Skeletal muscle satellite cell (primary cell): ENCODE results near the gene XIRP2.
"Not testable (repeated sequence)": the region's sequence is repeated elsewhere in the genome, so short reads cannot be mapped to it uniquely, and the experiment has no call there.

Experiments used
- H3K27me3 ChIP-seq: 2 replicates; pipeline ENCODE4 v1.7.0; 2013; ENCODE audit warnings: low read length; ENCODE audit not compliant: control insufficient read depth, insufficient read depth
- H3K36me3 ChIP-seq: 2 replicates; pipeline ENCODE4 v1.7.0; 2013; ENCODE audit warnings: mild to moderate bottlenecking, control low read depth, low read length; ENCODE audit not compliant: insufficient read depth
- H3K4me1 ChIP-seq: 2 replicates; pipeline ENCODE4 v1.7.0; 2013; ENCODE audit warnings: low read length; ENCODE audit not compliant: control insufficient read depth, insufficient read depth
- H3K4me2 ChIP-seq: 2 replicates; pipeline ENCODE4 v1.7.0; 2013; ENCODE audit warnings: mild to moderate bottlenecking, low read length
- H3K4me3 ChIP-seq: 2 replicates; pipeline ENCODE4 v1.7.0; 2013; ENCODE audit warnings: low read length
- H3K9ac ChIP-seq: 2 replicates; pipeline ENCODE4 v1.7.0; 2013; ENCODE audit warnings: mild to moderate bottlenecking, low read depth, low read length, moderate library complexity
- H3K9me3 ChIP-seq: replicated peaks from 2 replicates; pipeline ENCODE4 v1.7.0; 2013; ENCODE audit warnings: mild to moderate bottlenecking, control low read depth, low read length

XIRP2 gene

DNA sequence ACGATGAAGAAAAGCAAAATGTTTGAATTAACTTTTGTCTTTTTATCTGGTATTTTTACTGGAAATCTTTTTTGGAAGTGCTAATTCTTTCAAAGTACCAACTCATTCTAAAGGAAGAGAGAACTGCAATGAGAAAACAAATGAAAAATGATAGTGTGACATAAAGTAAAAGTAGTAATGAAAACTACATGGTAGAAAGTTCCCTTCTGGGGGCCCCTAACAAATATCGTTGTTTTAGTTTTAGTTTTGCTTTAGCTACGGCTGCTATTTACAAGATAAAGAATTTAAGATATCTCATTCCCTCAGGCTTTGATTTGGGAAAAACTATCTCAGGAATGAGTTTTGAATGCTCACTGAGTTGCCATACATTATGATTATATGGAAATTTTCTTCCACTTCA is 161.4 kb downstream of the XIRP2 start:
- H3K36me3 ChIP-seq: no peaks in the 10 kb centered on the region
- H3K27me3 ChIP-seq: no peaks in the 10 kb centered on the region
- no peak overlapping the region for H3K9ac ChIP-seq
- no peaks in the 10 kb centered on the region for H3K9me3 ChIP-seq
- peaks cover 2% of the 10 kb centered on the region for H3K4me1 ChIP-seq
- no peak overlapping the region for H3K4me3 ChIP-seq
- H3K4me2 ChIP-seq: peak overlapping the region; percentile 60

DNA sequence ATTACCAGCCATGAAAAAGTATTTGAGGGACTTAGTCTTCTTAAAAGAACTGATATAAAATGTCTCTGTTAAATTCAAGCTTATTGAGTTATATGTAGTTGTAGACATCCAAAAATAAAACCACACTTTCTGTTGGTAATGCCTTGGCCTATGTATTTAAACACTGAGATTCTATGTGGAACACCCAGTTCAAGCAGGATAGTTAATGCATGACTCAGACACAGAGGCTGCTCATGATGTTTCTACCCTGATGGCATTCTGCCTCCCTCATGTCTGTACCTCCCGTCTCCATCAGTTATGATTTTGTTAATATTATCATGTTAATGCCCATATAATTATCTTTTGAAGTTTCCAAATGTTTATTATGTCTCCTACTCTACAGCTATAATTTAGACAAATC is 164.5 kb downstream of the XIRP2 start:
- Histone ChIP-seq H3K9ac (no peak overlapping the region), H3K36me3 (no peaks in the 10 kb centered on the region), H3K4me2 (no peak overlapping the region), H3K27me3 (no peaks in the 10 kb centered on the region), H3K4me1 (peaks cover 2% of the 10 kb centered on the region), H3K4me3 (no peak overlapping the region), H3K9me3 (no peaks in the 10 kb centered on the region)

DNA sequence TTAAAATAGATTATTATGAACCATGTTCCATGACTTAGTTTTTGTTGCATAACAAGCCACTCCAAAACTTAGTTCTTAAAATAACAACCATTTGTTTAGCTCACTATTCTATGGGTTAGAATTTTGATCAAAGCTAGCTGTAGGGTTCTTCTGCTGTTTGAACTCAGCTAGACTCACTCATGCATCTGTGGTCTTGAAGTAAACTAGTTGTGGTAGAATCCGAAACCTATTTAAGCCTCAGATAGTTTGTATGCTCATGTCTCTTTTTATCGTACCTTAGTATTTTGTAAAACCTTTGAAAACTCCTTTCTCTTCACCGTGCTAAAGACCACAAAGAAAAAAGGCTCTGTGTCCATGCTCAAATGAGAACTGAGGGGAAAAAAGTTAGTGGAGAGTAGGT is 166.6 kb downstream of the XIRP2 start:
- no peak overlapping the region for H3K9ac ChIP-seq
- H3K4me3 ChIP-seq: no peak overlapping the region
- H3K36me3 ChIP-seq: no peaks in the 10 kb centered on the region
- no peaks in the 10 kb centered on the region for H3K9me3 ChIP-seq
- H3K4me1 ChIP-seq: peaks cover 2% of the 10 kb centered on the region
- no peak overlapping the region for H3K4me2 ChIP-seq
- no peaks in the 10 kb centered on the region for H3K27me3 ChIP-seq

DNA sequence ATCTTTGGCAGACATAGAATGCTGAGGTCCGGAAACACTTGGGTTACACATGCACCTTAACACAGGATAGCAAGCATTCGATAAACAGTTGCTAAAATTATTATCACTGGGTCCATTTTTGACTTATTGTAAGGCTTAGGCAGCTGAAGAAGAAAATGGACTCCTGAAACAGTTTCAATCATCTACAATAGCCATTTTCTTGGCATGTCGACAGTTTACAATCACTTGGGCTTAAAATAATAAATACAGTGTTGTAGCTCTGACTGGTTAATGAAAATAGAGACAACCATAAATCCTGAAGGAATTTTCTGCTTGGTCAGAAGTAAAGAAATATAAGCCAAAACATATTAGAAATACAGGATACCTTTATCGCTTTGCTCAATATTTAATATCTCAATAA is 169.2 kb downstream of the XIRP2 start:
- H3K9ac ChIP-seq: no peak overlapping the region
- no peaks in the 10 kb centered on the region for H3K27me3 ChIP-seq
- H3K4me3 ChIP-seq: no peak overlapping the region
- no peaks in the 10 kb centered on the region for H3K9me3 ChIP-seq
- no peaks in the 10 kb centered on the region for H3K36me3 ChIP-seq
- peaks cover 2% of the 10 kb centered on the region for H3K4me1 ChIP-seq
- H3K4me2 ChIP-seq: no peak overlapping the region

DNA sequence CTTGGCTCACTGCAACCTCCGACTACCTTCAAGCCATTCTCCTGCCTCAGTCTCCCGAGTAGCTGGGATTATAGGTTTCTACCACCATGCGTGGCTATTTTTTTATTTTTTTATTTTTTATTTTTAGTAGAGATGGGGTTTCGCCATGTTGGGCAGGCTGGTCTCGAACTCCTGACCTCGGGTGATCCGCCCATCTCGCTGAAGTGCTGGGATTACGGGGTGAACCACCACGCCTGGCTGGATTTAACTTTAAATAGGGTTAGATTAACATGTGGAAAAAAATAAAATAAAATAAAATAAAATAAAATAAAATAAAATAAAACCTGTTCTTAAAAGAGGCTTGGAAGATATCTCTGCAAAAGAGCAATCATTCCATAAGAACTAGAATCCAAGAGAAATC is 170.9 kb downstream of the XIRP2 start:
- no peak overlapping the region for H3K9ac ChIP-seq
- H3K4me1 ChIP-seq: no peaks in the 10 kb centered on the region
- H3K9me3 ChIP-seq: no peaks in the 10 kb centered on the region
- no peaks in the 10 kb centered on the region for H3K36me3 ChIP-seq
- no peak overlapping the region for H3K4me2 ChIP-seq
- no peaks in the 10 kb centered on the region for H3K27me3 ChIP-seq
- no peak overlapping the region for H3K4me3 ChIP-seq

DNA sequence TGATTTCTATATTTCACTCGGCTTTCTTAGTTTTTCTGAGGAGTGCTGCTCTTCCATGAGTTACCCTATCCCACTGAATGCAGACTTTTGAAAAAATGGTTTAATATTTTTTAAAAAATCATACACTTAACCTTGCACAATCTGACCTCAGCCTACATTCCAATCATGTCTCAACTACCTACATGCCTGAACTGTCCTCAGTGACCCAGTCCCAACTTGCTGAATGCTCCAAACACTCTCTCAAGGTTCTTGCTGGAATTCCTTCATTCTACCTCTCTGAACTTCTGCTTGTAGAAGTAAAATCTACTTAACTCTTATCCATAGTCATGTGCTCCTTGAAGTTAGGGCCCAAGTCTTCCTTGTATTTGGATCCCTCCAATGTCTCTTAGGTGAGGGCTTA is 181.6 kb downstream of the XIRP2 start:
- H3K4me1 ChIP-seq: peaks cover 2% of the 10 kb centered on the region
- no peaks in the 10 kb centered on the region for H3K36me3 ChIP-seq
- H3K27me3 ChIP-seq: no peaks in the 10 kb centered on the region
- H3K9me3 ChIP-seq: no peaks in the 10 kb centered on the region
- H3K4me3 ChIP-seq: no peak overlapping the region
- no peak overlapping the region for H3K4me2 ChIP-seq
- no peak overlapping the region for H3K9ac ChIP-seq

DNA sequence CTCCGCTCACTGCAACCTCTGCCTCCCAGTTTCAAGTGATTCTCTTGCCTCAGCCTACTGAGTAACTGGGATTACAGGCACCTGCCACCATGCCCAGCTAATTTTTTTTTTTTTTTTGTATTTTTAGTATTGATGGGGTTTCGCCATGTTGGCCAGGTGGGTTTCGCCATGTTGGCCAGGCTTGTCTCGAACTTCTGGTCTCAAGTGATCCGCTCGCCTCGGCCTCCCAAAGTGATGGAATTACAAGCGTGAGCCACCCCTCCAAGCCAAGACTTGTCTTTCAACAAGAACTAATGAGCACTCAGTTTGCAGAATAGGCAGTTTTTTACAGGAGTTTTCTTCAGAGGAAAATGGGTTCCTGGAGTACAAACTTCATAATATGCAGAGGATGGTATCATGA is 187.4 kb downstream of the XIRP2 start:
- H3K9ac ChIP-seq, H3K4me1 ChIP-seq, H3K9me3 ChIP-seq, H3K27me3 ChIP-seq, H3K4me2 ChIP-seq, H3K4me3 ChIP-seq, H3K36me3 ChIP-seq: not testable (repeated sequence)

DNA sequence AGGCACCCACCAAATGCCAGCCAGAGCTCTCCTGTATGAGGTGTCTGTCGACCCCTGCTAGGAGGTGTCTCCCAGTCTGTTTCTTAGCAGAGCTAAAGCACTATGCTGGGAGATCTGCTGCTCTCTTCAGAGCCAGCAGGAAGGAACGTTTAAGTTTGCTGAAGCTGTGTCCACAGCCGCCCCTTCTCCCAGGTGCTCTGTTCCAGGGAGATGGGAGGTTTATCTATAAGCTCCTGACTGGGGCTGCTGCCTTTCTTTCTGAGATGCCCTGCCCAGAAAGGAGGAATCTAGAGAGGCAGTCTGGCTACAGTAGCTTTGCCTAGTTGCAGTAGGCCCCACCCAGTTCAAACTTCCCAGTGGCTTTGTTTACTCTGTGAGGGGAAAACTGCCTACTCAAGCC is 210.7 kb downstream of the XIRP2 start:
- H3K36me3 ChIP-seq, H3K4me3 ChIP-seq, H3K4me2 ChIP-seq, H3K27me3 ChIP-seq, H3K9me3 ChIP-seq, H3K4me1 ChIP-seq, H3K9ac ChIP-seq: not testable (repeated sequence)

DNA sequence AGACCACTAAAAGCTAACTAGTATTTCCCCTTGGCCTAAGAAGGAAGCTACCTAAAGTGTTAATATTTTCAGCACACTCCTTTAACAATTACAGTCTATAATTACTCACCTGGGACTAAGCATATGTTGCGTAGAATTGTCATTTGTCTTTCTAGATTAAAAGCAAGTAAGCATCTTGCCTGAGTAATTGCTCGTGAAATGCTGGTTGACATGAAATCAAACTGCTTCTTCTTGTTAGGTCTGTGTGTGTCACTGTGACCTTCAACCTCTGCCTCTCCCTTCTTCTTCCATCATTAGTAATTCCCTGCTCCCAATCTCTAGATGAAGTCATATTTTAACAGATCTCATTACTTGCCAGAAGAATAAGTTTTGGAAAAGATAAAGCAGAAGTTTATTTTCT is 212.2 kb downstream of the XIRP2 start:
- Histone ChIP-seq H3K4me3 (no peak overlapping the region), H3K4me2 (no peak overlapping the region), H3K27me3 (no peaks in the 10 kb centered on the region), H3K9me3 (no peaks in the 10 kb centered on the region), H3K4me1 (no peaks in the 10 kb centered on the region), H3K36me3 (no peaks in the 10 kb centered on the region), H3K9ac (no peak overlapping the region)

DNA sequence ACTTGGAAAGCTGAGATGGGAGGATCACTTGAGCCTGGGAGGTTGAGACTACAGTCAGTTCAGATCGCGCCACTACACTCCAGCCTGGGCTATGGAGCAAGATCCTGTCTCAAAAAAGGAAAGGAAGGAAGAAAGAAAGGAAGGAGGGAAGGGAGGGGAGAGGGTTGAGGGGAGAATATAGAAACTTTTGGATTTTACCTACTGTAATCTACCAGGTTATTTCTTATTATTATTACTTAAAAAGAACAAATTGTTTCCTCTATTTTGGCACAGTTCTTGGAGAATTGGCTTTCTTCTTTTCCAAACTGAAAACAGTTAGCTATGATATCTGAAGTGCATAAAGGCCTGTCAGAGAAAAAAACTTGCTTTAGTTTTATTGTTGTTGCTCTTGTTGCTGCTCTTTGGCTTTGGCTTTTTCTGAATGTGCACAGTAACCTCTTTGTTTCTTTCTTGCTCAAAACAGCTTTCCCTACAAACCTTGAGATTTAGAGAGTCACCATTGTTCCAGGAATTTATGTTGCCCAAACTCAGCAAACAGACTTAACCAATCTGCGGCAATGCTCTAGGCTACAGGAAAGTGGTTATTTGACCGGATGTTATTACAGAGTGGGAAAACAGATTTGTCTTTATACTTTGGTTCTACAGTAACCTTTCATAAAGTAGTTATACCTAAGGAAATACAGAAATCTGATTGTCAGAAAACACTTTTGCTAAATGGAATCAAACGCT is 214.9 kb downstream of the XIRP2 start:
- no peak overlapping the region for H3K4me3 ChIP-seq

DNA sequence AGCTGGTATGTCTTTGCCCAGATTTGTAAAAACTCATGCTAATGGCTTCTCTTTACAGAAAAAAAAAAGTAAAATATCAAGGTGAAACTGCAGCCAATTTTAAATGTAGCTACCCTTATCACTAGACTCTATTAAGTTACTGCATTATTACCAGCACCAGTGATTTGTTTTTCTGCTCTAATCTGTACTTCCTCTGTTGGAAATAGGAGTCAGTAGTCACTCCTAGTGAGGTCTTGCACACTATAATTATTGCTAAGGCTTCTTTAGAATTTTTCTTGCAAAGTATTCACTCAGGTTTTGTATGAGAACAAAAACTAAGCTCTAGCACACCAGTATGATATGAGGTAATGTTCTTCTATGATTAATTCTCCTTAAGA is 215.5 kb downstream of the XIRP2 start:
- no peak overlapping the region for H3K4me2 ChIP-seq
- no peaks in the 10 kb centered on the region for H3K27me3 ChIP-seq
- no peak overlapping the region for H3K9ac ChIP-seq
- no peaks in the 10 kb centered on the region for H3K9me3 ChIP-seq
- H3K4me3 ChIP-seq: no peak overlapping the region
- no peaks in the 10 kb centered on the region for H3K4me1 ChIP-seq
- no peaks in the 10 kb centered on the region for H3K36me3 ChIP-seq

More for the DNA sequence above, 214.9 kb downstream of the XIRP2 start:
- Histone ChIP-seq H3K4me2 (no peak overlapping the region), H3K9ac (no peak overlapping the region), H3K9me3 (no peaks in the 10 kb centered on the region), H3K4me1 (no peaks in the 10 kb centered on the region), H3K27me3 (no peaks in the 10 kb centered on the region), H3K36me3 (no peaks in the 10 kb centered on the region)

DNA sequence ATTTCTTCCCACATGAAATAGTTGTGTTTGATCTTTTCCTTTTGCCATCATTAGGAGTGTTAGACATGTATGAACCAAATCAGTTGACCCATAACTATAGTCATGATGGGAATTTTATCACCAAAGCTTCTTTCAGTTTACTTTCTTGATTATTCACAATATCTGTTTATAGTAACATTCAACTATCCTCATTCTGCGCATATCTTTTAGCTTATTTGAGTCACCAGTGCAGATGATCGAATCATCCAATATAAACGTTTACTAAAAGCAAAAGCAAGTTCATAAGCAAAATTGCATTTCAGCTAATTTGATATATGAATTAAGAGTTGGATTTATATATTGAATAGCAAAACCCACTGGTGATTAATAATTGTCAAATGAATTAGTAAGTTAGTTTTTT is 216.4 kb downstream of the XIRP2 start:
- H3K4me2 ChIP-seq: no peak overlapping the region
- no peaks in the 10 kb centered on the region for H3K36me3 ChIP-seq
- no peak overlapping the region for H3K4me3 ChIP-seq
- H3K27me3 ChIP-seq: no peaks in the 10 kb centered on the region
- H3K4me1 ChIP-seq: no peaks in the 10 kb centered on the region
- no peak overlapping the region for H3K9ac ChIP-seq
- no peaks in the 10 kb centered on the region for H3K9me3 ChIP-seq
